PFSK-1 (cell line): Measurements from ENCODE around the gene DACT3.

Experiments
- POLR2AphosphoS5 ChIP-seq: IDR thresholded peaks from 2 replicates; pipeline ENCODE4 v1.6.1; 2012; ENCODE audit warnings: low read depth, mild to moderate bottlenecking, control low read depth, low read length, moderate library complexity
- SIN3A ChIP-seq: IDR thresholded peaks from 2 replicates; pipeline ENCODE4 v1.6.1; 2012; ENCODE audit warnings: mild to moderate bottlenecking, low read length, moderate library complexity, borderline replicate concordance; ENCODE audit not compliant: insufficient read depth
- TAF1 ChIP-seq: IDR thresholded peaks from 2 replicates; pipeline ENCODE4 v1.6.1; 2012; ENCODE audit warnings: low read length, control low read depth, borderline replicate concordance; ENCODE audit not compliant: insufficient read depth
- TF ChIP-seq, protein P1 (sequence below), 2 experiments: IDR thresholded peaks; 2 replicates each; pipeline versions ENCODE4 v1.6.1 to v1.8.0; 2011 to 2012; ENCODE audit warnings: low read depth in 2 of 2, low read length in 2 of 2, control low read depth in 1 of 2, inconsistent platforms in 1 of 2, mild to moderate bottlenecking in 1 of 2, moderate library complexity in 1 of 2; ENCODE audit not compliant: insufficient read depth in 1 of 2

DNA sequence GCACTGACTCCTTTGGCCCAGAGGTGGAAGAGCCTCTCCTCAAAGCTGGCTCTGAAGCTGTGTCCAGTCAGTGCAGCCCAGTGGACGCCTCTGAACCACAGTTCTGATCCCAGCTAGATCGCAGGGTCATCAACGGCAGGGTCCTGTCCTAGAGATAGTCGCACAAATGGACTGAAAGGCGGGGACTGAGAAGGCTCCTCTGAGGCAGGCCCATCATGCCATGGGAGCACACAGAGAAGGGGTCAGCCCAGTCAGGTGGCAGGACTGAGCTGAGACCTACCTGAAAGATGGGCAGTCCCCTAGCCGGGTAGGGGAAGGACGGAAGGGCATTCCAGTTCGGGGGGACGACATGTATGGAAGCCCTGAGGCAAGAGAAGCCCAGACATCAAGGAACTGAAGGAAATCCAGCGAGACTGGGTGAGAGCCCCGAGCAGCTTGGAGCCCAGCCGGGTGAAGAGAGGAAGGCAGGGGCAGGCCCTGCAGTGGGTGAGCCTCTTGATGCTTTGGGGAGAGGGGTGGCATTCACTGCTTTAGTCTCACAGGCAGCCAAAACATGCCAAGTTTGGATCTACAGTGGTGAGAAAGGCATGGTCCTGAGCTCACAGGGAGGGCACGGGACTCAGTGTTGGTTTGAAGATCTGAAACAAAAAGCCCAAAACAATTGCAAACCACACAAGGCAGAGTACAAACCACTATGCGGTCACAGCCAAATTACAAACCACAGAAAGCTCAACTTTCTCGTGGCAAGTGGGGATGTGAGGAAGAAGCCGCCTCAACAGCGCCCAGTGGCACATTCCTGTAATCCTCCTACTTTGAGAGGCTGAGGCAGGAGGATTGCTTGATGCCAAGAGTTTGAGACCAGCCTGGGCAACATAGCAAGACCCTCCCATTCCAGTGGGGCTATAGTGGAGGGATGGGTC is 49.9 kb downstream of the DACT3 start:
- no peak for TF ChIP-seq TAF1
- TF ChIP-seq, protein P1, sequence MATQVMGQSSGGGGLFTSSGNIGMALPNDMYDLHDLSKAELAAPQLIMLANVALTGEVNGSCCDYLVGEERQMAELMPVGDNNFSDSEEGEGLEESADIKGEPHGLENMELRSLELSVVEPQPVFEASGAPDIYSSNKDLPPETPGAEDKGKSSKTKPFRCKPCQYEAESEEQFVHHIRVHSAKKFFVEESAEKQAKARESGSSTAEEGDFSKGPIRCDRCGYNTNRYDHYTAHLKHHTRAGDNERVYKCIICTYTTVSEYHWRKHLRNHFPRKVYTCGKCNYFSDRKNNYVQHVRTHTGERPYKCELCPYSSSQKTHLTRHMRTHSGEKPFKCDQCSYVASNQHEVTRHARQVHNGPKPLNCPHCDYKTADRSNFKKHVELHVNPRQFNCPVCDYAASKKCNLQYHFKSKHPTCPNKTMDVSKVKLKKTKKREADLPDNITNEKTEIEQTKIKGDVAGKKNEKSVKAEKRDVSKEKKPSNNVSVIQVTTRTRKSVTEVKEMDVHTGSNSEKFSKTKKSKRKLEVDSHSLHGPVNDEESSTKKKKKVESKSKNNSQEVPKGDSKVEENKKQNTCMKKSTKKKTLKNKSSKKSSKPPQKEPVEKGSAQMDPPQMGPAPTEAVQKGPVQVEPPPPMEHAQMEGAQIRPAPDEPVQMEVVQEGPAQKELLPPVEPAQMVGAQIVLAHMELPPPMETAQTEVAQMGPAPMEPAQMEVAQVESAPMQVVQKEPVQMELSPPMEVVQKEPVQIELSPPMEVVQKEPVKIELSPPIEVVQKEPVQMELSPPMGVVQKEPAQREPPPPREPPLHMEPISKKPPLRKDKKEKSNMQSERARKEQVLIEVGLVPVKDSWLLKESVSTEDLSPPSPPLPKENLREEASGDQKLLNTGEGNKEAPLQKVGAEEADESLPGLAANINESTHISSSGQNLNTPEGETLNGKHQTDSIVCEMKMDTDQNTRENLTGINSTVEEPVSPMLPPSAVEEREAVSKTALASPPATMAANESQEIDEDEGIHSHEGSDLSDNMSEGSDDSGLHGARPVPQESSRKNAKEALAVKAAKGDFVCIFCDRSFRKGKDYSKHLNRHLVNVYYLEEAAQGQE (IDR thresholded peaks at IDR 0.05; ENCODE audit: insufficient read depth in 1 of 2, low read depth in 2 of 2, low read length in 2 of 2) = no peak
- peak; percentile 21; the same call in 1 of the 2 replicates for TF ChIP-seq POLR2AphosphoS5
- TF ChIP-seq SIN3A = peak; percentile 8; the same call in 1 of the 2 replicates
